A549 (cell line): ENCODE data around the gene NTN1.

ENCODE experiments used
- CEBPB ChIP-seq, 2 experiments: fragments of >200 bp in 1 of 2; sonication (Bioruptor Twin) in 1 of 2; formaldehyde crosslinking in 1 of 2; IDR thresholded peaks; 2 replicates each; pipeline ENCODE4 v1.6.1; 2012 to 2016
- CHD4 ChIP-seq: fragments of 200-600 bp; sonication (generic); IDR thresholded peaks from 2 replicates; pipeline ENCODE4 v1.6.1; 2016; ENCODE audit warnings: antibody characterized with exemption, mild to moderate bottlenecking, borderline replicate concordance
- EHMT2 ChIP-seq: fragments of 200-600 bp; sonication (generic); IDR thresholded peaks from 2 replicates; pipeline ENCODE4 v1.6.1; 2016; ENCODE audit warnings: antibody characterized with exemption, low read depth, mild to moderate bottlenecking, moderate library complexity
- EP300 ChIP-seq, 2 experiments: fragments of >200 bp; sonication (Bioruptor Twin); formaldehyde crosslinking; IDR thresholded peaks; 2 replicates in 1 of 2; 3 replicates in 1 of 2; pipeline ENCODE4 v1.6.1; 2016 to 2017
- FOSL2 ChIP-seq, 2 experiments: fragments of 450-650 bp in 1 of 2; fragments of >200 bp in 1 of 2; sonication (Bioruptor Twin) in 1 of 2; formaldehyde crosslinking; IDR thresholded peaks; 2 replicates each; pipeline versions ENCODE4 v1.5.0 to v1.6.1; 2016 to 2020; ENCODE audit warnings: mild to moderate bottlenecking in 1 of 2, moderate library complexity in 1 of 2
- NR3C1 ChIP-seq: fragments of >200 bp; sonication (Bioruptor Twin); formaldehyde crosslinking; IDR thresholded peaks from 3 replicates; pipeline ENCODE4 v1.6.1; 2017
- POLR2A ChIP-seq: IDR thresholded peaks from 2 replicates; pipeline ENCODE4 v1.6.1; 2012; ENCODE audit warnings: mild to moderate bottlenecking, low read length
- SMC3 ChIP-seq: fragments of >200 bp; sonication (Bioruptor Twin); formaldehyde crosslinking; IDR thresholded peaks from 3 replicates; pipeline ENCODE4 v1.6.1; 2018; ENCODE audit warnings: inconsistent platforms
- TF ChIP-seq, protein P1 (sequence below): fragments of >200 bp; sonication (Bioruptor Twin); formaldehyde crosslinking; IDR thresholded peaks from 3 replicates; pipeline ENCODE4 v1.5.1; 2016
- TF ChIP-seq, protein P2 (sequence below): IDR thresholded peaks from 2 replicates; pipeline ENCODE4 v1.6.1; 2012
- TF ChIP-seq, protein P3 (sequence below): fragments of 150-350 bp; IDR thresholded peaks from 2 replicates; pipeline ENCODE4 v1.6.1; 2014; ENCODE audit warnings: low read depth, mild to moderate bottlenecking, low read length
- TF ChIP-seq, protein P4 (sequence below): IDR thresholded peaks from 2 replicates; pipeline ENCODE4 v1.6.1; 2012

DNA sequence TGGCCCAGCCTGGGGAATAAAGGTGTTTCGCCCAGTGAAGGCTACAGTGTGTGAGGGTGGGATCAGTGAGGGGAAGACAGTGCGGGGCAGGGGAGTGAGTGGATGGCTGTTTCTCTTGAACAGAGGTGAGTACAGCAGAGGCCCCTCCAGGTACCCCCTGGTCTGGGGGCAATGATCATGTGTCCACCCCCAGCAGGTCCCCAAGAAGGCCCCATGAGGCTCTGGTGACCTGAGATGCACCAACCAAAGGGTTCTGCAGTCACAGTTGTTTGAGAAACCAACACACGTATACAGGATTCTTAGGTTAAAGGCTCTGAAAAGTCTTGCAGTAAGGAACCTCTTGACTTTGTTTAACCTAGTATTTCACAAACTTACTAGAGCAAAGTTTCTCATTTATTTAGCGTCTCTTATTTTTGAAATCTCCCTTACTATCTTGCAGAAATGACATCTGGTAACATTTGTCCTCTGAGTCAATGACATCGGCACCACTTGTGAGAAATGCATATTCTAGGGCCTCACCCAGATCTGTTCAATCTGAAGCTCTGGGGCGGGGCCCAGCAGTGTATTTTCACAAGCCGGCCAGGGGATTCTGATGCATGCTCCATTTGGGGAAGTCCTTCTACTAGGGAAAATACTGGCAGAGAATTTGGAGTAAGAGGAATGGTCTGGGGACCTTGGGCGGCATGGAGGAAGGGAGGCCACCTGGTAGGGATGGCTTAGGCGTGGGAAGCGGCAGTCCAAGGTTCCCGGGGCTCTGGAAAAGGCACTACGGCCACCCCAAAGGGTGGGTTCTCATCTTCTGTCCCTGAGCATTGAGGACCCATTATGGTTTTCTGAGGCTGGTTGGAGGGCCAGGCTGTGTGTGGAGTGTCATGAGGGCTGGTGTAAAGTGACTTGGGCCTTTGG lies 217.3 kb downstream of the NTN1 start:
- TF ChIP-seq, protein P1, sequence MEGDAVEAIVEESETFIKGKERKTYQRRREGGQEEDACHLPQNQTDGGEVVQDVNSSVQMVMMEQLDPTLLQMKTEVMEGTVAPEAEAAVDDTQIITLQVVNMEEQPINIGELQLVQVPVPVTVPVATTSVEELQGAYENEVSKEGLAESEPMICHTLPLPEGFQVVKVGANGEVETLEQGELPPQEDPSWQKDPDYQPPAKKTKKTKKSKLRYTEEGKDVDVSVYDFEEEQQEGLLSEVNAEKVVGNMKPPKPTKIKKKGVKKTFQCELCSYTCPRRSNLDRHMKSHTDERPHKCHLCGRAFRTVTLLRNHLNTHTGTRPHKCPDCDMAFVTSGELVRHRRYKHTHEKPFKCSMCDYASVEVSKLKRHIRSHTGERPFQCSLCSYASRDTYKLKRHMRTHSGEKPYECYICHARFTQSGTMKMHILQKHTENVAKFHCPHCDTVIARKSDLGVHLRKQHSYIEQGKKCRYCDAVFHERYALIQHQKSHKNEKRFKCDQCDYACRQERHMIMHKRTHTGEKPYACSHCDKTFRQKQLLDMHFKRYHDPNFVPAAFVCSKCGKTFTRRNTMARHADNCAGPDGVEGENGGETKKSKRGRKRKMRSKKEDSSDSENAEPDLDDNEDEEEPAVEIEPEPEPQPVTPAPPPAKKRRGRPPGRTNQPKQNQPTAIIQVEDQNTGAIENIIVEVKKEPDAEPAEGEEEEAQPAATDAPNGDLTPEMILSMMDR = no peak
- no peak for TF ChIP-seq FOSL2 (IDR thresholded peaks at IDR 0.05)
- no peak for TF ChIP-seq FOSL2 (CRISPR knock-in tag; IDR thresholded peaks at IDR 0.05)
- TF ChIP-seq, protein P2, sequence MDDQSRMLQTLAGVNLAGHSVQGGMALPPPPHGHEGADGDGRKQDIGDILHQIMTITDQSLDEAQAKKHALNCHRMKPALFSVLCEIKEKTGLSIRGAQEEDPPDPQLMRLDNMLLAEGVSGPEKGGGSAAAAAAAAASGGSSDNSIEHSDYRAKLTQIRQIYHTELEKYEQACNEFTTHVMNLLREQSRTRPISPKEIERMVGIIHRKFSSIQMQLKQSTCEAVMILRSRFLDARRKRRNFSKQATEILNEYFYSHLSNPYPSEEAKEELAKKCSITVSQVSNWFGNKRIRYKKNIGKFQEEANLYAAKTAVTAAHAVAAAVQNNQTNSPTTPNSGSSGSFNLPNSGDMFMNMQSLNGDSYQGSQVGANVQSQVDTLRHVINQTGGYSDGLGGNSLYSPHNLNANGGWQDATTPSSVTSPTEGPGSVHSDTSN = no peak
- TF ChIP-seq SMC3 = no peak
- TF ChIP-seq, protein P3, sequence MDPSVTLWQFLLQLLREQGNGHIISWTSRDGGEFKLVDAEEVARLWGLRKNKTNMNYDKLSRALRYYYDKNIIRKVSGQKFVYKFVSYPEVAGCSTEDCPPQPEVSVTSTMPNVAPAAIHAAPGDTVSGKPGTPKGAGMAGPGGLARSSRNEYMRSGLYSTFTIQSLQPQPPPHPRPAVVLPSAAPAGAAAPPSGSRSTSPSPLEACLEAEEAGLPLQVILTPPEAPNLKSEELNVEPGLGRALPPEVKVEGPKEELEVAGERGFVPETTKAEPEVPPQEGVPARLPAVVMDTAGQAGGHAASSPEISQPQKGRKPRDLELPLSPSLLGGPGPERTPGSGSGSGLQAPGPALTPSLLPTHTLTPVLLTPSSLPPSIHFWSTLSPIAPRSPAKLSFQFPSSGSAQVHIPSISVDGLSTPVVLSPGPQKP = no peak
- no peak for TF ChIP-seq CEBPB (IDR thresholded peaks at IDR 0.05)
- TF ChIP-seq, protein P4, sequence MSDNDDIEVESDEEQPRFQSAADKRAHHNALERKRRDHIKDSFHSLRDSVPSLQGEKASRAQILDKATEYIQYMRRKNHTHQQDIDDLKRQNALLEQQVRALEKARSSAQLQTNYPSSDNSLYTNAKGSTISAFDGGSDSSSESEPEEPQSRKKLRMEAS = no peak
- no peak for TF ChIP-seq NR3C1
- no peak for TF ChIP-seq EP300 (IDR thresholded peaks at IDR 0.05)
- TF ChIP-seq CHD4 = no peak
- no peak for TF ChIP-seq POLR2A
- TF ChIP-seq EHMT2 = no peak
